ENCODE measurements around the gene ERG. TPM values are rescaled to one million over a fixed set of nuclear protein-coding genes. Genes with fewer than 3 reads are reported as not detected.

The ERG gene
- total and polyA plus RNA-seq, 9 donors, result 13.5 to 20.7 (median 16.8) TPM

DNA sequence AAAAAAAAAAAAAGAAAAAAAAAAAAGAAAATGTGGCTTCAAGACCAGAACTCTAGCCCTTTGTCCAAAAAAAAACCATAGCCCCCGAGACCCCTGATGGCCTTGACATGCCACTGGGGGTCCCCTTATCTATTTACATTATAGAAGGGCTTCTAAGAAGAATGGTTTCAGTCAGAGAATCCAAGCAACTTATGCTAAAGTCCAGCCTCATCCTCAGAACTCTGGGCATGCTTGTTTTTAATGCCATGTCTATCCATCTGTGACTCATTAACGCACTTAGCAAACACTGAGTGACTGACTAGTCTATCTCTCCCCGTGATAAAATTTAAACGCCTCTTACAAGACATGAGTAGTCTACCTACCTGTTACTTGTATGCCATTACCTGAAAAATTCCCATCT is 29.3 kb downstream of the ERG start:
- peaks cover 2% of the 10 kb centered on the region for H3K27me3 ChIP-seq (ENCODE audit: control insufficient read depth, insufficient read depth, low read length)
- H3K4me3 ChIP-seq (ENCODE audit: low read length), result no peak overlapping the region
- H3K4me1 ChIP-seq (ENCODE audit: control insufficient read depth, insufficient read depth, low read length), result peaks cover 7% of the 10 kb centered on the region
- H3K27ac ChIP-seq (ENCODE audit: low read length), result no peak overlapping the region
- H3K9me3 ChIP-seq (replicated peaks; ENCODE audit: control insufficient read depth, low read depth, low read length), result no peaks in the 10 kb centered on the region
- no peak for DNase-seq
- 50% methylated on average over 3 of the region's 4 CpGs for WGBS (ENCODE audit: insufficient coverage)
- H3K36me3 ChIP-seq (ENCODE audit: control insufficient read depth, insufficient read depth, low read length), result no peaks in the 10 kb centered on the region

DNA sequence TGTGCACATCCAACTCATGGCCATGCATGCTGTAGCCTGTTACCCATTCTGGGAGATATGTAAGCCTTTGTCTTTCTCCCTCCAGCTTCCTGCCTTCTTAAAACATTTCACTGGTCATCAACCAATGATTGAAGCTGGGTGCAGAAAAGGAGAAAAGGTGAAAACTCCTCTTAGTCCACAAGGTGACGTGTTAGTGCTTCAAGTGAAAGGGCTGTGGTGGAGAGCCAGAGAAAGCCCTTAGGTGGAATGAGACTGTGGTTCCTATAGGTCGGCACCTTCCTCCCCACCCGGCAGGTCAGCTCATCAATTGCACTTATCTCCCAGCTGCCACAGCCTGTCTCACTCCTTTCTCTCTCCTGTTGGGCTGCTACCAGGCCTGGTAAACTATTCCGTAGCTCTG is 30.4 kb downstream of the ERG start:
- Histone ChIP-seq H3K36me3 (ENCODE audit: control insufficient read depth, insufficient read depth, low read length) (no peaks in the 10 kb centered on the region), H3K4me1 (ENCODE audit: control insufficient read depth, insufficient read depth, low read length) (peaks cover 7% of the 10 kb centered on the region), H3K27me3 (ENCODE audit: control insufficient read depth, insufficient read depth, low read length) (peaks cover 2% of the 10 kb centered on the region), H3K9me3 (replicated peaks; ENCODE audit: control insufficient read depth, low read depth, low read length) (no peaks in the 10 kb centered on the region), H3K27ac (ENCODE audit: low read length) (no peak overlapping the region), H3K4me3 (ENCODE audit: low read length) (no peak overlapping the region)
- DNase-seq, result no peak
- no CpG with 5 or more reads among the region's 4 CpGs for WGBS (ENCODE audit: insufficient coverage)

DNA sequence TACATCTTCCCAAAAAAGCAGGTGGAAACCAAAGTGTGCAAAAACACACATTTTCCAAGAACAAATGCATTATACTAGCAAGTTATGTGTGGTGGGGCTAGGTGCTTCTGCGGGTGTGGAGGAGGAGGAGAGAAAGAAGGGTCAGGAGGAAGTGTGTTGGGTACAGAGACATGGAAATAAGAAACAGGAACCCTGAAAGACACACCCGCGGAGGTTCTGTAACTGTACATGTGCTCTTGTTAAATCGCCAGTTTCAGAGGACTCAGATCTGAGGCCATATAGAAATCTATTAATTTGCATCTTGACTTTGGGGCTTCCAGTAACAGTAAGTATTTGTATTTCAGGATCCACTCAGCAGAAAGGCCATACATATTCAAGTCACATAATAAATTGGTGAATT is 30.9 kb downstream of the ERG start:
- Histone ChIP-seq H3K4me3 (ENCODE audit: low read length) (no peak overlapping the region), H3K27ac (ENCODE audit: low read length) (no peak overlapping the region), H3K27me3 (ENCODE audit: control insufficient read depth, insufficient read depth, low read length) (no peaks in the 10 kb centered on the region), H3K9me3 (replicated peaks; ENCODE audit: control insufficient read depth, low read depth, low read length) (no peaks in the 10 kb centered on the region), H3K36me3 (ENCODE audit: control insufficient read depth, insufficient read depth, low read length) (no peaks in the 10 kb centered on the region), H3K4me1 (ENCODE audit: control insufficient read depth, insufficient read depth, low read length) (peaks cover 5% of the 10 kb centered on the region)
- whole genome bisulfite sequencing (ENCODE audit: insufficient coverage), result 86% methylated on average over 1 of the region's 4 CpGs
- no peak for DNase-seq

DNA sequence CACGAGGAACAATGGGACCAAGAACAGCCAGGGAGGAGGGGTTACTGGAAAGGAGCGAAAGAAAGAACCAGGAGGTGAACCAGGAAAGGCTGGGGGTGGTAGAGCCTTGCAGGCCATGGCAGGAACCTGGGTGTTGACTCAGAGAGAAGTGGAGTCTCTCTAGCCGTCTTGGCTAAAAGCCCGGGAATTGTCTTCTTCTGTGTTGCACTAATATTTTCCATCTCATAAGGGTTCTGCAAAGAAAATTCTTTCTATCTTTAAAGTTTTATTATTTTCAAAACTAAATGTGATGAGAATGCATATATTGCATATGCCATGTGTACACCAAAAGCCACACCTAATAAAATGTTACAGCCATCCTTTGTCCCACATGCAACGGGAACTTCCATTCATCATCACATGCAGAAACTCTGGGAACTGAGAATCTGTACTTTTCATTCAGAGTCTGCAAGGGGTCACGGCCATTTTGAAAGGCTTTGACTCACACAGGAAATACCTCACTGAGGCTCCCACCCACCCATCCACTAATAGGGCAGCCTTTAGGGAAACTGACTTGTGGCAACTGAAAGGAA is 38.0 kb downstream of the ERG start:
- DNase-seq, result peak; percentile 63
- H3K4me3 ChIP-seq (ENCODE audit: low read length), result no peak overlapping the region

DNA sequence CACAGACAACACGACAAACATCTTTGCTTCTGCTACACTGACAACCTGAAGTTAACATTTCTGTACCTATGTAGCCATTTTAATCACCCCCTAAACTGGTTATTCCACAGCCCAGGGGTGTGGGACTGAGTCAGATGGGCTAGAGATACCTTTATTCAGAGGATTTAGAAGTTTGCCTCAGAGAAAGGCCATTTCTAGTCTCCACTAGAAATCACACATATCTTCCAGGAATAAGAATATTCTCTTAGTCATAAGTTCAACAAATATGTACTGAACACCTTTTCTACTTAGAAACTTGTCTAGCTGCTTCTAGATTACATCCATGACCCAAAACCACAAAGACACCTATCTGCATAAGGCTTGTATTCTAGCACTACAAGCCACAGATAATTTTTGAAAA is 38.8 kb downstream of the ERG start:
- Histone ChIP-seq H3K27ac (ENCODE audit: low read length) (peak overlapping the region; percentile 68), H3K4me1 (ENCODE audit: control insufficient read depth, insufficient read depth, low read length) (peaks cover 8% of the 10 kb centered on the region), H3K9me3 (replicated peaks; ENCODE audit: control insufficient read depth, low read depth, low read length) (no peaks in the 10 kb centered on the region), H3K27me3 (ENCODE audit: control insufficient read depth, insufficient read depth, low read length) (no peaks in the 10 kb centered on the region), H3K36me3 (ENCODE audit: control insufficient read depth, insufficient read depth, low read length) (no peaks in the 10 kb centered on the region), H3K4me3 (ENCODE audit: low read length) (no peak overlapping the region)
- no CpG with 5 or more reads among the region's 1 CpG for WGBS (ENCODE audit: insufficient coverage)
- DNase-seq, result no peak

More for the DNA sequence above, 38.0 kb downstream of the ERG start:
- Histone ChIP-seq H3K9me3 (replicated peaks; ENCODE audit: control insufficient read depth, low read depth, low read length) (no peaks in the 10 kb centered on the region), H3K4me1 (ENCODE audit: control insufficient read depth, insufficient read depth, low read length) (peaks cover 7% of the 10 kb centered on the region), H3K27me3 (ENCODE audit: control insufficient read depth, insufficient read depth, low read length) (no peaks in the 10 kb centered on the region), H3K27ac (ENCODE audit: low read length) (peak overlapping the region; percentile 71), H3K36me3 (ENCODE audit: control insufficient read depth, insufficient read depth, low read length) (no peaks in the 10 kb centered on the region)
- 56% methylated on average over 4 of the region's 6 CpGs for WGBS (ENCODE audit: insufficient coverage)

DNA sequence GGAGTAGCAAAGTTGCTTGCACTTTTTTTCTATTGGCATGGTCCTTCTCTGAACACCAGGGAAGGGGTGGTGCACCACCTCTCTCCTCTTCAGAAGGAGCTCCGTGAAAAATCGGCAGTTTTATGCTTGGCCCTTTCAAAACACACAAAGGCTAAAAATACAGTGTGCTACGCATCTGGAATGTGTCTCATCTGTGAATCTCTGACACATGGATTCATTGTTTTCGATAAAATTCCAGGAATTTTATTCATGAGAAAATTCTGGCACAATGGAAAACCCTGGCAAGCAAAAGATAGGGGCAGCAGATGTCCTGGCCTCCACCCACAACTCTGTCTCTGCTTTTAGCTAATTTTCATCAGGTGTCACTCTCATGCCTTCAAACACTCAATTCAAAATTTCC is 42.9 kb downstream of the ERG start:
- no peaks in the 10 kb centered on the region for H3K9me3 ChIP-seq (replicated peaks; ENCODE audit: control insufficient read depth, low read depth, low read length)
- H3K4me1 ChIP-seq (ENCODE audit: control insufficient read depth, insufficient read depth, low read length), result peaks cover 6% of the 10 kb centered on the region
- peak; percentile 44 for DNase-seq
- H3K27me3 ChIP-seq (ENCODE audit: control insufficient read depth, insufficient read depth, low read length), result no peaks in the 10 kb centered on the region
- 28% methylated on average over 4 of the region's 4 CpGs for WGBS (ENCODE audit: insufficient coverage)
- H3K36me3 ChIP-seq (ENCODE audit: control insufficient read depth, insufficient read depth, low read length), result no peaks in the 10 kb centered on the region
- no peak overlapping the region for H3K4me3 ChIP-seq (ENCODE audit: low read length)
- no peak overlapping the region for H3K27ac ChIP-seq (ENCODE audit: low read length)

DNA sequence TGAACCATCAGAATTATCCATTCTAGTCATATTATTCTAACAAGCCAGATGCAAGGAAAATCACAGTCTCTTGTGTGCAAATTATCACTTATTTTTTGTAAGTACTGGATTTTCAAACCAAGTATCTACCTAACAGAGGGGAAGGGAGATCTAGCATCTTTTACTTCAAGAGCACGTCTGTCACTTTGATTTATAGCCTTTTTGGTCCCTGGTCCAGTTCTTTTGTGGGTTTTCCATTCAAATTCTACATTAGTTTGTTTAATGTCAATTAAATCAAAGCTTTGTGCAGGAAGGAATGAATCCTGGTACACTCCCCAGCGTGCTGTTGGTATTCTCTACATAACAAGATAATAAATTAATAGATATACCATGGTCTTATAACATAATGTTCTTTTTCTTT is 43.6 kb downstream of the ERG start:
- no peaks in the 10 kb centered on the region for H3K36me3 ChIP-seq (ENCODE audit: control insufficient read depth, insufficient read depth, low read length)
- no peak overlapping the region for H3K4me3 ChIP-seq (ENCODE audit: low read length)
- H3K27me3 ChIP-seq (ENCODE audit: control insufficient read depth, insufficient read depth, low read length), result no peaks in the 10 kb centered on the region
- H3K27ac ChIP-seq (ENCODE audit: low read length), result no peak overlapping the region
- no peak for DNase-seq
- peaks cover 6% of the 10 kb centered on the region for H3K4me1 ChIP-seq (ENCODE audit: control insufficient read depth, insufficient read depth, low read length)
- no CpG with 5 or more reads among the region's 2 CpGs for WGBS (ENCODE audit: insufficient coverage)
- no peaks in the 10 kb centered on the region for H3K9me3 ChIP-seq (replicated peaks; ENCODE audit: control insufficient read depth, low read depth, low read length)

DNA sequence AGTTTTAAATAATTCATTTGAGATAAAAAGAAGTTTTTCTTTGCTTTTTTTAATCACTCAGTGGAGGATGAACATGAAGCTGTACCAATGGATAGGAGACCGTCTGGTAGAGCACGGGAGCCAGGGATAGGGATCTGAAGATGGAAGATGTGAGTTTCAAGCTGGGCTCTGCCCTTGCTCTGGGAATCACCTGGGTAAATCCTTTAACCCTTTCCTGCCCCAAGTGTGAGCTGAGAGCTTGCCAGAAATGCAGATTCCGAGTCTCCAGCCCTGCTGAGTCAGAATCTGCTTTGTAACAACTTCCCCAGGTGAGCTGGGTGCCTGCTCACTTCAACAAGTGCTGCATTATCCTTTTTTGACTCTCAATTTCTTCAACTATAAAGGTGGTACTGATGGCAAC is 44.1 kb downstream of the ERG start:
- Histone ChIP-seq H3K4me3 (ENCODE audit: low read length) (no peak overlapping the region), H3K27me3 (ENCODE audit: control insufficient read depth, insufficient read depth, low read length) (no peaks in the 10 kb centered on the region), H3K4me1 (ENCODE audit: control insufficient read depth, insufficient read depth, low read length) (peaks cover 6% of the 10 kb centered on the region), H3K36me3 (ENCODE audit: control insufficient read depth, insufficient read depth, low read length) (no peaks in the 10 kb centered on the region), H3K27ac (ENCODE audit: low read length) (no peak overlapping the region), H3K9me3 (replicated peaks; ENCODE audit: control insufficient read depth, low read depth, low read length) (no peaks in the 10 kb centered on the region)
- 64% methylated on average over 1 of the region's 3 CpGs for WGBS (ENCODE audit: insufficient coverage)
- DNase-seq, result no peak

DNA sequence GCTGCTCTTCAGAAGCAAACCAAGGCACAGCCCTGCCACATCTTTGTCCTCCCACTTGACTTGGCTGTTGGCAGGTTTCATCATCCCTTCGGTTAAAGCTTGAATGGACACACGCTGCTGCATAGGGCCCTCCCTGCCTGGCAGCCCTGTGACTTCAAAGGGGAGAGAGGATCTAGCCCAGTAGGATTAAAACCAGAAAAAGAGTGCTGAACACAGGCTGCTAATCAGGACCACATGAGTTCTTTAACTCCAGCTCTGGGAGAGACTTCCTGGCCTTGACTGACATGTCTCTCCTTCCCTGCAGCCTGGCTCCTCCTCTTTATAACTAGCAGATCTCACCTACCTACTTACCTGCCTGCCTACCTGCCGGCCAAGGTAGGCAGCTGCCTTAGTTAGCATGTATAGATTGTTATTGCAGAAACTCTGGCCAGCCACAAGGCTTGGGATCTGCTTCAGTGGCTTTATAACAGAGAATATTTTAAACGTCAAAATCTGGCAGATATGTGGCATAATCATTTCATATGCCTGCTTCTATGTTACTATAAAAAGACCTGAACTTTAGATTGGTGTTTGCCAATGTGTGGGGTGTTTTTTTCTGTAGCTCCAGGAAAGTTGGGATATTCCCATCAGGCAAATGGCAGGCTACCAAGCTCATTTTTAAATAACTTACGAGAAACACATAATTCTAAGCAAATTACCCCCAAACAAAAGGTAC is 49.4 kb downstream of the ERG start:
- H3K4me1 ChIP-seq (ENCODE audit: control insufficient read depth, insufficient read depth, low read length), result peaks cover 6% of the 10 kb centered on the region
- H3K36me3 ChIP-seq (ENCODE audit: control insufficient read depth, insufficient read depth, low read length), result no peaks in the 10 kb centered on the region
- H3K4me3 ChIP-seq (ENCODE audit: low read length), result no peak overlapping the region
- 18% methylated on average over 2 of the region's 5 CpGs for WGBS (ENCODE audit: insufficient coverage)
- no peaks in the 10 kb centered on the region for H3K27me3 ChIP-seq (ENCODE audit: control insufficient read depth, insufficient read depth, low read length)
- peak; percentile 39 for DNase-seq
- H3K9me3 ChIP-seq (replicated peaks; ENCODE audit: control insufficient read depth, low read depth, low read length), result no peaks in the 10 kb centered on the region
- H3K27ac ChIP-seq (ENCODE audit: low read length), result peak overlapping the region; percentile 50

DNA sequence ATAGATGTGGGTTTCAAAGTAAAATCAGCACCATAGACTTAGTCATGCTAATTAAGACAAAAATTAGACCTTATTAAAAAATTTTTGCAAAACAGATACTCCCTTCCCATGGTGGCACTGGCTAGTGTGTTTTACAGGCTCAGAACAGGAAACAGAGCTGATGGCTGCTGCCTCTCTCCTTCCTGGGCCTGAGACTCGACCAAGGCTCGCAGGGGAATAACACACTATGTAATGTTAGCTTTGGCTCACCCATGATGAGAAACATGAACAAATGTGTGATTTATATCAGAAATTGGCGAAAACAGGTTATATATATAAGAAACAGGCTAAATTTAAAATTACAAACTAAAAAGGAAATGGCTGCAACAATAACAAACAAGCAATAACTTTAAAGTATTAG is 50.7 kb downstream of the ERG start:
- WGBS (ENCODE audit: insufficient coverage), result no CpG with 5 or more reads among the region's 3 CpGs
- H3K4me1 ChIP-seq (ENCODE audit: control insufficient read depth, insufficient read depth, low read length), result peaks cover 6% of the 10 kb centered on the region
- H3K36me3 ChIP-seq (ENCODE audit: control insufficient read depth, insufficient read depth, low read length), result no peaks in the 10 kb centered on the region
- no peak overlapping the region for H3K4me3 ChIP-seq (ENCODE audit: low read length)
- no peaks in the 10 kb centered on the region for H3K9me3 ChIP-seq (replicated peaks; ENCODE audit: control insufficient read depth, low read depth, low read length)
- no peaks in the 10 kb centered on the region for H3K27me3 ChIP-seq (ENCODE audit: control insufficient read depth, insufficient read depth, low read length)
- no peak for DNase-seq
- H3K27ac ChIP-seq (ENCODE audit: low read length), result no peak overlapping the region
